C1 segment of cervical spinal cord (tissue), 14 donors: ENCODE data around the gene SLC25A2.
"Not testable (repeated sequence)": the region's sequence is repeated elsewhere in the genome, so short reads cannot be mapped to it uniquely, and the experiment has no call there.

Experiments used
- DNase-seq, 14 donors: peaks; one replicate each; lab custom pipeline; 2025; lab: John Stamatoyannopoulos, UW

Gene SLC25A2

GRCh38 chr5:141316963-141317362 lies 13.1 kb upstream of the SLC25A2 start:
- not testable (repeated sequence) for DNase-seq

GRCh38 chr5:141313711-141314110 lies 9.9 kb upstream of the SLC25A2 start:
- no peak for DNase-seq

GRCh38 chr5:141306630-141307029 lies 2.8 kb upstream of the SLC25A2 start:
- DNase-seq: no peak

DNA sequence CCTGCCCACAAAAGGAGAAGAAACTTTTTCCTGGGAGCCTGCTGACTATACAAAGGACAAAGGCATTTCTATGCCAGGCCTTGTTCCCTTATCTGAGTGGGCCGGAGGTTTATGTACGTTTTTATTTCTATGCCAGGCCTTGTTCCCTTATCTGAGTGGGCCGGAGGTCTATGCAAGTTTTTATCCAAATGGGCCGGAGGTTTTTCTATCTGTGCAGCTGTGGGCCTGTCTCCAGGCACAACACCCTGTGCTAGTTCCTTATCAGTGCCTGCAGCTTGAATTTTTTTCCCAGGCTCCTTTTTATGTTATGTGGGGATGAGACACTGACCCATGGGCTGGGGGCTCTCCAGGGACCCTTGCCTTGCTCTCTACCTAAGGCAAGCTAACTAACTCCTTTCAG lies 5.5 kb downstream of the SLC25A2 start:
- DNase-seq: no peak

DNA sequence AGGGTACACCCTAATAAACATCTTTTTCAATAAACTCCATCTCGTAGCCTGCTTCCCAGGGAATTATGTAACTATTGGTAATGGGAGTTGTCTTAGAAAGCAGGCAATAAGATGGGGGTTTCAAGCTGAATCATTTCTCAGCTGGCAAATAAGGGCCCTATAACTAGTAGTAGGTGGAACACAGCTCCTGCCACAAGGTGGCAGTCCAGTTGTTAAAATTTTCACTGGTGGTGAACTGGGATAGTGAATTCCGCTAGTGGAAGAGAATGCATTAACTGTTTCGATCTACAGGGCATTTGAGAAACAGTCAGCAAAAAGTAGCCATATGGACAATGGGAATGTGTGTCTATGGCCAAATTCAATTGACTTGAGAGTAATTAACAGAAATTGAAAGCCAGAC lies 30.9 kb downstream of the SLC25A2 start:
- no peak for DNase-seq

DNA sequence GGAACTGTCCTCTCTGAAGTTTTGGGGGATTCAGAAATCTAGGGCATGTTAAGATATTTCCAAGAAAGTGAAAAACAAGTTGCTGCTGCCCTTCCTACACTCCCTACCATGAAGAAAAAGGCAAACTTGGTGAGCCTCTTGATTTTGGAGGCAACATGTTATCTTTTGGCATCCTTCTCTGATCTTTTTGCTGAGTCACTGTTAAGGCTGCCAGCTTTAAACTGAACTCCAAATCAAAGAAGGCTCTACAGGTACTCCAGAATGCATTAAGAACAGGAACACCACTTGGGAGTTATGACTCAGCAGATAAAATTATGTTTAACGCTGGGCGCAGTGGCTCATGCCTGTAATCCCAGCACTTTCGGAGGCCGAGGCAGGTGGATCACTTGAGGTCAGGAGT lies 34.7 kb downstream of the SLC25A2 start:
- no peak for DNase-seq

- DNase-seq: no peak
These were observed 42.7 kb downstream of the SLC25A2 start for GRCh38 chr5:141261238-141261546.

DNA sequence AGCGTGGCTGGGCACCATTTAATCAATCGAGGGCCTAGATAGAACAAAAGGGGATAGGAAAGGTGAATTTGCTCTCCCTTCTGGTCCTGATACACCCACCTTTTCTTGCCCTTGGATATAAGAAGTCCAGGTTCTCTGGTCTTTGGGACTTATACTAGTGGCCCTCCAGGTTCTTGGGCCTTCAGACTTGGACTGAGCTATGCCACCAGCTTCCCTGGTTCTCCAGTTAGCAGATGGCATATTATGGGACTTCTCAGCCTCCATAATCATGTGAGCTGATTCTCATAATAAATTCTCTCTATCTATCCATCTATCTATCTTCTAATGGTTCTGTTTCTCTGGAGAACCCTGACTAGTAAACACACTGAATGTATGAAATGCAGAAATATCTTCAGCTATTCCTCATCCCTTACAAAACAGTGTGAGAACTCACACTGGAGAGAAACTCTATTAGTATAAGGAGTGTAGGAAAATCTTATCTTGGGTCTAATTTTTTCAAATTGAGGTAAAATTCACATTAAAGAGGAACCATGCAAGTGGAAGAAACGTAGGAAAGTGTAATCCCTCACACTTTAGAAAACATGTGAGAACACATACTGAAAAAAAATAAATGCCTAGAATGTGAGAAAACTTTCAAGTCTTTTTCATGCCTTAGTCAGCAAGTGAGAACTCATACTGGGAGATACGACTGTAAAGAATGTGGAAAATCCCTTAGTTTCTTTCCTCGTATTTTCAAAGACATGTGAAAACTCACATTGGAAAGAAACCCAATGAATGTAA lies 43.2 kb downstream of the SLC25A2 start:
- DNase-seq: no peak

GRCh38 chr5:141258948-141259347 lies 44.9 kb downstream of the SLC25A2 start:
- DNase-seq: no peak

DNA sequence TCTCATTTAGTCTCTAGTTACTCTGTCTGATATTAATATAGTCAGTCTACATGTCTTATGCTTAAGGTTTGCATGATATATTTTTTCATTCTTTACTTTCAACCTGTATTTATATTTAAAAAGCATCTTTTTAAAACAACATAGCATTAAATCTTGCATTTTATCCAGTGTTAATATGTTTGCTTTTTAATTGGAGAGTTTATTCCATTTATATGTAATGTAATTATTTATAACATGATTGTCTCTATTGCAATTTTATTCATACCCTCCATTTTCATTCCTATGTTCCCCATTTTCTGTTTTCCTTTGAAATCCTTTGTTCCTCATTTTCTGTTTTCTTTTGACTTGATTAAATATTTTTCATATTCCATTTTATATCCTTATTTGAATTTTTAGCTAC lies 45.4 kb downstream of the SLC25A2 start:
- DNase-seq: no peak
